CD14-positive monocyte (primary cell): ENCODE measurements around the gene SAMHD1. TPM values are rescaled to one million over a fixed set of nuclear protein-coding genes. Genes with fewer than 3 reads are reported as not detected.
"Not testable (repeated sequence)": the region's sequence is repeated elsewhere in the genome, so short reads cannot be mapped to it uniquely, and the experiment has no call there.

Experiments
- DNase-seq, 3 donors: peaks; one replicate each; pipeline ENCODE4 v3.0.0-alpha.2; 2011 to 2022
- H2AFZ ChIP-seq: 2 replicates; pipeline ENCODE4 v1.6.0; 2012; ENCODE audit warnings: mild to moderate bottlenecking, low read depth, low read length, inconsistent platforms; ENCODE audit not compliant: insufficient read depth, poor library complexity, severe bottlenecking
- H3K27ac ChIP-seq, 2 donors: 1 replicate in 1 of 2; 2 replicates in 1 of 2; pipeline ENCODE4 v1.5.1; 2012 to 2013; ENCODE audit warnings: low read length in 2 of 2, control low read depth in 1 of 2, inconsistent platforms in 1 of 2, low read depth in 1 of 2, mild to moderate bottlenecking in 1 of 2
- H3K27me3 ChIP-seq, 2 donors: one replicate each; pipeline versions ENCODE4 v1.6.0 to v1.6.1; 2011 to 2013; ENCODE audit warnings: low read length in 2 of 2; ENCODE audit not compliant: control insufficient read depth in 2 of 2, insufficient read depth in 2 of 2
- H3K36me3 ChIP-seq, 2 donors: replicated peaks in 1 of 2; 1 replicate in 1 of 2; 2 replicates in 1 of 2; pipeline versions ENCODE4 v1.5.1 to v1.6.1; 2012 to 2013; ENCODE audit warnings: low read length in 2 of 2, control low read depth in 1 of 2, inconsistent platforms in 1 of 2, mild to moderate bottlenecking in 1 of 2; ENCODE audit not compliant: insufficient read depth in 2 of 2, control insufficient read depth in 1 of 2
- H3K4me1 ChIP-seq, 2 donors: 1 replicate in 1 of 2; 2 replicates in 1 of 2; pipeline versions ENCODE4 v1.5.1 to v1.6.1; 2012 to 2013; ENCODE audit warnings: low read length in 2 of 2, control low read depth in 1 of 2, inconsistent platforms in 1 of 2, mild to moderate bottlenecking in 1 of 2, moderate library complexity in 1 of 2; ENCODE audit not compliant: insufficient read depth in 2 of 2, control insufficient read depth in 1 of 2
- H3K4me2 ChIP-seq: replicated peaks from 2 replicates; pipeline ENCODE3; 2012; ENCODE audit warnings: low read length, moderate library complexity, mild to moderate bottlenecking; ENCODE audit not compliant: poor library complexity, severe bottlenecking; ENCODE audit errors: extremely low read depth
- H3K4me3 ChIP-seq, 3 experiments: fragments of 200-600 bp in 1 of 3; sonication (generic) in 1 of 3; replicated peaks in 1 of 3; 1 replicate in 2 of 3; 2 replicates in 1 of 3; pipeline ENCODE4 v1.5.1; 2011 to 2013; ENCODE audit warnings: low read length in 3 of 3, mild to moderate bottlenecking in 3 of 3, control low read depth in 2 of 3, low read depth in 2 of 3, inconsistent platforms in 1 of 3, moderate library complexity in 1 of 3
- H3K79me2 ChIP-seq: 2 replicates; pipeline ENCODE4 v1.6.0; 2012; ENCODE audit warnings: mild to moderate bottlenecking, control low read depth, inconsistent platforms, low read length, moderate library complexity; ENCODE audit not compliant: insufficient read depth
- H3K9ac ChIP-seq: 2 replicates; pipeline ENCODE4 v1.6.0; 2017; ENCODE audit warnings: low read length, mild to moderate bottlenecking; ENCODE audit not compliant: insufficient read depth, poor library complexity, severe bottlenecking
- H3K9me3 ChIP-seq, 2 donors: replicated peaks in 1 of 2; 1 replicate in 1 of 2; 2 replicates in 1 of 2; pipeline versions ENCODE4 v1.5.1 to v1.6.1; 2012 to 2013; ENCODE audit warnings: low read length in 2 of 2, control low read depth in 1 of 2; ENCODE audit not compliant: control insufficient read depth in 1 of 2, insufficient read depth in 1 of 2
- H4K20me1 ChIP-seq: 2 replicates; pipeline ENCODE4 v1.6.0; 2012; ENCODE audit warnings: mild to moderate bottlenecking, low read length, control low read depth, moderate library complexity; ENCODE audit not compliant: insufficient read depth
- H3K27ac Mint-ChIP-seq, 7 donors: one replicate each; pipeline ENCODE4 v1.8.0; 2020; ENCODE audit warnings: mild to moderate bottlenecking in 7 of 7, mixed read lengths in 7 of 7, moderate library complexity in 6 of 7, inconsistent platforms in 2 of 7
- H3K27me3 Mint-ChIP-seq, 3 donors: one replicate each; pipeline ENCODE4 v1.8.0; 2021 to 2022; ENCODE audit warnings: low read depth in 3 of 3, mild to moderate bottlenecking in 3 of 3, mixed read lengths in 3 of 3, moderate library complexity in 3 of 3, inconsistent platforms in 1 of 3
- H3K36me3 Mint-ChIP-seq, 2 donors: one replicate each; pipeline ENCODE4 v1.8.0; 2020; ENCODE audit warnings: mixed read lengths in 2 of 2, inconsistent platforms in 1 of 2, mild to moderate bottlenecking in 1 of 2
- H3K4me1 Mint-ChIP-seq: one replicate; pipeline ENCODE4 v1.8.0; 2020; ENCODE audit warnings: mild to moderate bottlenecking, mixed read lengths
- H3K4me3 Mint-ChIP-seq, 2 donors: one replicate each; pipeline ENCODE4 v1.8.0; 2020; ENCODE audit warnings: mild to moderate bottlenecking in 2 of 2, mixed read lengths in 2 of 2, moderate library complexity in 1 of 2
- H3K9me3 Mint-ChIP-seq, 7 donors: one replicate each; pipeline ENCODE4 v1.8.0; 2020 to 2022; ENCODE audit warnings: mixed read lengths in 7 of 7, mild to moderate bottlenecking in 6 of 7, moderate library complexity in 6 of 7, inconsistent platforms in 2 of 7
- WGBS: methylation state at CpG from one replicate; pipeline ENCODE4 v1.1.5; 2013; ENCODE audit warnings: missing lambda C conversion rate; ENCODE audit not compliant: insufficient coverage; 5-methylcytosine and 5-hydroxymethylcytosine counted together
- intact Hi-C, 2 donors: fragments of 100-400 bp; cut with micrococcal nuclease; formaldehyde crosslinking; loops; one replicate each; pipeline versions ENCODE4 v1.15.0 to v1.15.1; 2023
- polyA plus RNA-seq, 3 donors: library from polyadenylated mRNA; depleted of rRNA in 1 of 3; unstranded in 2 of 3; stranded (reverse) in 1 of 3; fragments of 300-500 nt in 2 of 3; fragments of >200 nt in 1 of 3; fragmentation: Illumina TruSeq in 2 of 3; gene quantifications; 1 replicate in 2 of 3; 2 replicates in 1 of 3; pipeline ENCODE4 v1.2.3, GENCODE V29; 2012 to 2021
- TF ChIP-seq, protein P1 (sequence below): fragments of 200-600 bp; IDR thresholded peaks from one replicate; pipeline ENCODE4 v1.8.0; 2022; ENCODE audit warnings: antibody characterized with exemption, mild to moderate bottlenecking

The SAMHD1 gene
- polyA plus RNA-seq, 3 donors: 232 to 796 (median 590) TPM

DNA sequence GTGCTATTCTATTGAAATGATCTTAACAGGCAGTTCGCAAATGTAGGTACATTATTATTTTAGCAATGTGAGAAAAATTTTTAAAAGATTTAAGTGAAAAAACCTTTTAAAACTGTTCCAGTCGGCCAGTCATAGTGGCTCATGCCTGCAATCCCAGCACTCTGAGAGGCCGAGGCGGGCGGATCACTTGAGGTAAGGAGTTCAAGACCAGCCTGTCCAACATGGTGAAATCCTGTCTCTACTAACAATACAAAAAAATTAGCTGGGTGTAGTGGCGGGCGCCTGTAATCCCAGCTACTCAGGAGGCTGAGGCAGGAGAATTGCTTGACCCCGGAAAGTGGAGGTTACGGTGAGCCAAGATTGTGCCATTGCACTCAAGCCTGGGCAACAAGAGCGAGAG lies 45.9 kb downstream of the SAMHD1 start:
- H3K27me3 ChIP-seq, H3K4me1 ChIP-seq, intact Hi-C loops, H3K9me3 ChIP-seq, H3K9me3 Mint-ChIP-seq, DNase-seq, H3K27ac ChIP-seq, H3K4me2 ChIP-seq, H3K4me1 Mint-ChIP-seq, H3K9ac ChIP-seq, H3K4me3 Mint-ChIP-seq, H2AFZ ChIP-seq, H3K4me3 ChIP-seq, H3K27me3 Mint-ChIP-seq: not testable (repeated sequence)
- peak overlapping the region in 1 of 7 donors; percentile 50 for H3K27ac Mint-ChIP-seq
- WGBS: 100% methylated on average over 5 of the region's 10 CpGs
- peaks cover 68 to 99% of the 10 kb centered on the region in 2 donors for H3K36me3 Mint-ChIP-seq
- Histone ChIP-seq H3K36me3 (peaks cover 98 to 100% of the 10 kb centered on the region in 2 donors), H3K79me2 (peaks cover 64% of the 10 kb centered on the region), H4K20me1 (peaks cover 100% of the 10 kb centered on the region)

GRCh38 chr20:36904690-36905089 lies 46.8 kb downstream of the SAMHD1 start:
- Histone ChIP-seq H3K36me3 (peaks cover 97 to 100% of the 10 kb centered on the region in 2 donors), H3K4me3 (no peak overlapping the region), H4K20me1 (peaks cover 100% of the 10 kb centered on the region), H3K9me3 (no peaks in the 10 kb centered on the region), H3K9ac (no peak overlapping the region), H3K27me3 (no peaks in the 10 kb centered on the region), H2AFZ (no peak overlapping the region), H3K4me1 (no peaks in the 10 kb centered on the region), H3K27ac (peak overlapping the region in 1 of 2 donors; percentile 11), H3K4me2 (no peak overlapping the region), H3K79me2 (peaks cover 60% of the 10 kb centered on the region)
- Mint-ChIP-seq H3K36me3 (peaks cover 68 to 99% of the 10 kb centered on the region in 2 donors), H3K9me3 (no peaks in the 10 kb centered on the region), H3K4me1 (no peaks in the 10 kb centered on the region), H3K4me3 (no peak overlapping the region), H3K27ac (peak overlapping the region in 2 of 7 donors; percentile 30 to 60), H3K27me3 (peaks cover 0 to 4% (median 0%) of the 10 kb centered on the region in 3 donors)
- TF ChIP-seq, protein P1, sequence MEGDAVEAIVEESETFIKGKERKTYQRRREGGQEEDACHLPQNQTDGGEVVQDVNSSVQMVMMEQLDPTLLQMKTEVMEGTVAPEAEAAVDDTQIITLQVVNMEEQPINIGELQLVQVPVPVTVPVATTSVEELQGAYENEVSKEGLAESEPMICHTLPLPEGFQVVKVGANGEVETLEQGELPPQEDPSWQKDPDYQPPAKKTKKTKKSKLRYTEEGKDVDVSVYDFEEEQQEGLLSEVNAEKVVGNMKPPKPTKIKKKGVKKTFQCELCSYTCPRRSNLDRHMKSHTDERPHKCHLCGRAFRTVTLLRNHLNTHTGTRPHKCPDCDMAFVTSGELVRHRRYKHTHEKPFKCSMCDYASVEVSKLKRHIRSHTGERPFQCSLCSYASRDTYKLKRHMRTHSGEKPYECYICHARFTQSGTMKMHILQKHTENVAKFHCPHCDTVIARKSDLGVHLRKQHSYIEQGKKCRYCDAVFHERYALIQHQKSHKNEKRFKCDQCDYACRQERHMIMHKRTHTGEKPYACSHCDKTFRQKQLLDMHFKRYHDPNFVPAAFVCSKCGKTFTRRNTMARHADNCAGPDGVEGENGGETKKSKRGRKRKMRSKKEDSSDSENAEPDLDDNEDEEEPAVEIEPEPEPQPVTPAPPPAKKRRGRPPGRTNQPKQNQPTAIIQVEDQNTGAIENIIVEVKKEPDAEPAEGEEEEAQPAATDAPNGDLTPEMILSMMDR: no peak
- no peak for DNase-seq
- intact Hi-C loops: no loop called here
- no CpG with 5 or more reads among the region's 2 CpGs for WGBS
